ENCODE measurements around the gene CPNE8. TPM values are rescaled to one million over a fixed set of nuclear protein-coding genes. Genes with fewer than 3 reads are reported as not detected.

CPNE8 gene
- polyA plus RNA-seq, 1 donor (not counting 4 experiments of a cell fraction or from before 2014, with no cell fraction given), result 25.7 TPM

GRCh38 chr12:38915429-38916182 lies 10.2 kb upstream of the CPNE8 start:
- no peaks in the 10 kb centered on the region for H3K79me2 ChIP-seq (ENCODE audit: control insufficient read depth, insufficient read depth, low read length)

DNA sequence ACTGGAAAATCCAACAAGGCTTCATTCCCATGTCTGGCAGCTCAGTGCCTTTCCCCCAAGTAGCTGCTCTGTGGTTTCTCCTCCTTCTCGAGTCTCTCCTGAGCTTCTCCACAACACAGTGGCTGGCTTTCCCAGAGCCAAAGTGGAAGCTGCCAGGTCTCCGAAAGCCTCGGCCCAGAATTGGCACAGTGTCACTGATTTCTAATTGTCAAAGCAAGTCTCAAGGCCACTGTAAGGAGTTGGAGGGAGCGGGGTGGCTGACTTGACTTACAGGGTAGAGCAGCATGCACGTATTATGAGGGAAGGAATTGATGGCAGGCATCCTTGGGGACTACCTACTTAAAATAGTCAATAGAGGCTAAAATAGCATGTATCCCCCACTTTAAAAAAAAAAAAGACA lies 6.7 kb upstream of the CPNE8 start:
- H2AFZ ChIP-seq (ENCODE audit: control insufficient read depth, low read length), result no peak overlapping the region
- no peaks in the 10 kb centered on the region for H3K79me2 ChIP-seq (ENCODE audit: control insufficient read depth, insufficient read depth, low read length)
- dilution Hi-C loops (cut with MboI; ENCODE audit: extremely low pct_ligation_motif_present, low sequenced_read_pairs), result no loop called here
- no peak overlapping the region for H3K4me3 ChIP-seq (ENCODE audit: control insufficient read depth in 2 of 3, extremely low read depth in 1 of 3, insufficient read depth in 2 of 3, low read depth in 1 of 3, low read length in 3 of 3)
- no peak for FAIRE-seq
- no peak for TF ChIP-seq EZH2 (IDR thresholded peaks at IDR 0.05; ENCODE audit: low read length)
- TF ChIP-seq, protein P1, sequence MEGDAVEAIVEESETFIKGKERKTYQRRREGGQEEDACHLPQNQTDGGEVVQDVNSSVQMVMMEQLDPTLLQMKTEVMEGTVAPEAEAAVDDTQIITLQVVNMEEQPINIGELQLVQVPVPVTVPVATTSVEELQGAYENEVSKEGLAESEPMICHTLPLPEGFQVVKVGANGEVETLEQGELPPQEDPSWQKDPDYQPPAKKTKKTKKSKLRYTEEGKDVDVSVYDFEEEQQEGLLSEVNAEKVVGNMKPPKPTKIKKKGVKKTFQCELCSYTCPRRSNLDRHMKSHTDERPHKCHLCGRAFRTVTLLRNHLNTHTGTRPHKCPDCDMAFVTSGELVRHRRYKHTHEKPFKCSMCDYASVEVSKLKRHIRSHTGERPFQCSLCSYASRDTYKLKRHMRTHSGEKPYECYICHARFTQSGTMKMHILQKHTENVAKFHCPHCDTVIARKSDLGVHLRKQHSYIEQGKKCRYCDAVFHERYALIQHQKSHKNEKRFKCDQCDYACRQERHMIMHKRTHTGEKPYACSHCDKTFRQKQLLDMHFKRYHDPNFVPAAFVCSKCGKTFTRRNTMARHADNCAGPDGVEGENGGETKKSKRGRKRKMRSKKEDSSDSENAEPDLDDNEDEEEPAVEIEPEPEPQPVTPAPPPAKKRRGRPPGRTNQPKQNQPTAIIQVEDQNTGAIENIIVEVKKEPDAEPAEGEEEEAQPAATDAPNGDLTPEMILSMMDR (optimal IDR thresholded peaks at IDR 0.05 in 1 of 3, IDR thresholded peaks at IDR 0.05 in 1 of 3, conservative IDR thresholded peaks at IDR 0.05 in 1 of 3; ENCODE audit: extremely low read depth in 1 of 3, insufficient read depth in 2 of 3, low read length in 3 of 3), result no peak
- no peak overlapping the region for H3K9ac ChIP-seq (ENCODE audit: control insufficient read depth, extremely low read depth, insufficient read depth, low read length)
- no peak overlapping the region for H3K4me2 ChIP-seq (ENCODE audit: control insufficient read depth, extremely low read depth, insufficient read depth, low read depth, low read length)
- no peaks in the 10 kb centered on the region for H3K9me1 ChIP-seq (ENCODE audit: control insufficient read depth, extremely low read depth, insufficient read depth, low read length)
- peaks cover 3% of the 10 kb centered on the region for H3K4me1 ChIP-seq (ENCODE audit: control insufficient read depth, extremely low read depth, insufficient read depth, low read length)
- H3K27ac ChIP-seq (ENCODE audit: control insufficient read depth, insufficient read depth, low read length), result no peak overlapping the region
- DNase-seq (ENCODE audit: low read depth, low spot score), result no peak
- H3K36me3 ChIP-seq (ENCODE audit: control insufficient read depth in 2 of 2, extremely low read depth in 1 of 2, insufficient read depth in 2 of 2, low read length in 2 of 2), result no peaks in the 10 kb centered on the region
- H3K9me3 ChIP-seq (ENCODE audit: control insufficient read depth, low read depth, low read length), result no peaks in the 10 kb centered on the region
- no peaks in the 10 kb centered on the region for H4K20me1 ChIP-seq (ENCODE audit: control insufficient read depth, extremely low read depth, insufficient read depth, low read length)
- H3K27me3 ChIP-seq (ENCODE audit: control insufficient read depth, extremely low read depth, insufficient read depth, low read length), result no peaks in the 10 kb centered on the region

More at GRCh38 chr12:38915429-38916182, 10.2 kb upstream of the CPNE8 start:
- Histone ChIP-seq H2AFZ (ENCODE audit: control insufficient read depth, low read length) (no peak overlapping the region), H3K9me3 (ENCODE audit: control insufficient read depth, low read depth, low read length) (no peaks in the 10 kb centered on the region), H3K4me1 (ENCODE audit: control insufficient read depth, extremely low read depth, insufficient read depth, low read length) (peaks cover 12% of the 10 kb centered on the region), H3K36me3 (ENCODE audit: control insufficient read depth in 2 of 2, extremely low read depth in 1 of 2, insufficient read depth in 2 of 2, low read length in 2 of 2) (no peaks in the 10 kb centered on the region), H3K27me3 (ENCODE audit: control insufficient read depth, extremely low read depth, insufficient read depth, low read length) (no peaks in the 10 kb centered on the region), H3K9ac (ENCODE audit: control insufficient read depth, extremely low read depth, insufficient read depth, low read length) (no peak overlapping the region), H3K4me2 (ENCODE audit: control insufficient read depth, extremely low read depth, insufficient read depth, low read depth, low read length) (no peak overlapping the region), H4K20me1 (ENCODE audit: control insufficient read depth, extremely low read depth, insufficient read depth, low read length) (no peaks in the 10 kb centered on the region), H3K9me1 (ENCODE audit: control insufficient read depth, extremely low read depth, insufficient read depth, low read length) (no peaks in the 10 kb centered on the region), H3K4me3 (ENCODE audit: control insufficient read depth in 2 of 3, extremely low read depth in 1 of 3, insufficient read depth in 2 of 3, low read depth in 1 of 3, low read length in 3 of 3) (no peak overlapping the region), H3K27ac (ENCODE audit: control insufficient read depth, insufficient read depth, low read length) (no peak overlapping the region)
- dilution Hi-C loops (cut with MboI; ENCODE audit: extremely low pct_ligation_motif_present, low sequenced_read_pairs), result no loop called here
- TF ChIP-seq EZH2 (IDR thresholded peaks at IDR 0.05; ENCODE audit: low read length), result no peak
- TF ChIP-seq, protein P1 (optimal IDR thresholded peaks at IDR 0.05 in 1 of 3, IDR thresholded peaks at IDR 0.05 in 1 of 3, conservative IDR thresholded peaks at IDR 0.05 in 1 of 3; ENCODE audit: extremely low read depth in 1 of 3, insufficient read depth in 2 of 3, low read length in 3 of 3), result no peak
- no peak for DNase-seq (ENCODE audit: low read depth, low spot score)
- no peak for FAIRE-seq
